GM12878 (cell line): ENCODE data around the gene MAL. TPM values are rescaled to one million over a fixed set of nuclear protein-coding genes. Genes with fewer than 3 reads are reported as not detected.

ENCODE experiments used
- BRCA1 ChIP-seq: IDR thresholded peaks from 2 replicates; pipeline ENCODE4 v1.6.1; 2011; ENCODE audit warnings: low read depth, low read length, improper control_type of control experiment
- EGR1 ChIP-seq, 2 experiments: IDR thresholded peaks; 1 replicate in 1 of 2; 2 replicates in 1 of 2; pipeline ENCODE4 v1.6.1; 2011 to 2012; ENCODE audit warnings: low read depth in 2 of 2, low read length in 2 of 2, borderline replicate concordance in 1 of 2, mild to moderate bottlenecking in 1 of 2, moderate library complexity in 1 of 2
- GATAD2B ChIP-seq: fragments of 450-650 bp; conservative IDR thresholded peaks from 2 replicates; pipeline ENCODE4 v1.6.1; 2017; ENCODE audit warnings: low read depth, mild to moderate bottlenecking, moderate library complexity
- IKZF2 ChIP-seq, 2 experiments: fragments of 450-650 bp; IDR thresholded peaks; 2 replicates each; pipeline ENCODE4 v1.6.1; 2017; ENCODE audit warnings: mild to moderate bottlenecking in 2 of 2, moderate library complexity in 2 of 2
- MTA3 ChIP-seq: IDR thresholded peaks from 2 replicates; pipeline ENCODE4 v1.6.1; 2012; ENCODE audit warnings: low read length, inconsistent platforms, borderline replicate concordance
- MYC ChIP-seq: IDR thresholded peaks from 2 replicates; pipeline ENCODE4 v1.6.1; 2011; ENCODE audit warnings: mild to moderate bottlenecking, low read length, moderate library complexity, inconsistent platforms; ENCODE audit not compliant: insufficient read depth, insufficient replicate concordance, insufficient read length, severe bottlenecking
- SMAD1 ChIP-seq: fragments of 450-650 bp; IDR thresholded peaks from 2 replicates; pipeline ENCODE4 v1.6.1; 2018; ENCODE audit warnings: mild to moderate bottlenecking, low read depth; ENCODE audit not compliant: partially characterized antibody
- SPI1 ChIP-seq: IDR thresholded peaks from 2 replicates; pipeline ENCODE4 v1.6.1; 2011; ENCODE audit warnings: low read depth, mild to moderate bottlenecking, low read length, moderate library complexity, borderline replicate concordance; ENCODE audit not compliant: insufficient read depth
- SUZ12 ChIP-seq: fragments of 200-600 bp; sonication (generic); IDR thresholded peaks from one replicate; pipeline ENCODE4 v1.6.1; 2018; ENCODE audit warnings: antibody characterized with exemption, mild to moderate bottlenecking; ENCODE audit not compliant: unreplicated experiment
- TCF12 ChIP-seq: IDR thresholded peaks from 2 replicates; pipeline ENCODE4 v1.6.1; 2011; ENCODE audit warnings: low read depth, mild to moderate bottlenecking, low read length
- ZBTB33 ChIP-seq: fragments of 450-650 bp; IDR thresholded peaks from 2 replicates; pipeline ENCODE4 v1.6.1; 2017; ENCODE audit warnings: mild to moderate bottlenecking
- ZBTB40 ChIP-seq: fragments of 450-650 bp; IDR thresholded peaks from 2 replicates; pipeline ENCODE4 v1.6.1; 2016; ENCODE audit warnings: mild to moderate bottlenecking, moderate library complexity, borderline replicate concordance
- ZNF687 ChIP-seq: fragments of 450-650 bp; IDR thresholded peaks from 2 replicates; pipeline ENCODE4 v1.6.1; 2017; ENCODE audit warnings: mild to moderate bottlenecking, moderate library complexity
- polyA plus RNA-seq, 11 experiments: library from polyadenylated mRNA; depleted of rRNA in 4 of 11; unstranded in 6 of 11; stranded (reverse) in 5 of 11; fragments of >200 nt; fragmentation: Nextera tagmentation in 4 of 11; fragmentation: Illumina TruSeq in 1 of 11; extraction: Ambion mirVana in 4 of 11; extraction: Trizol in 1 of 11; gene quantifications; 1 replicate in 1 of 11; 2 replicates in 10 of 11; pipeline versions ENCODE4 v1.2.1 to v1.2.3, GENCODE V29; 2011 to 2016; ENCODE audit warnings: inconsistent platforms in 2 of 11, missing spikeins in 2 of 11, low read depth in 1 of 11
- total RNA-seq, 4 experiments: library from RNA; depleted of rRNA in 3 of 4; stranded (reverse); fragments of >200 nt in 3 of 4; fragmentation: Illumina TruSeq in 1 of 4; extraction: Trizol in 1 of 4; gene quantifications; 2 replicates each; pipeline versions ENCODE4 v1.2.1 to v1.2.3, GENCODE V29; 2013 to 2021
- TF ChIP-seq, protein P1 (sequence below): fragments of 450-650 bp; IDR thresholded peaks from 2 replicates; pipeline ENCODE4 v1.6.1; 2017; ENCODE audit warnings: borderline replicate concordance

MAL gene
- total and polyA plus RNA-seq, 10 of the 15 experiments (the other 5 are each of a cell fraction or from before 2014, with no cell fraction given), result 1.3 to 4.5 (median 1.7) TPM

GRCh38 chr2:95063086-95063958 lies 37.8 kb downstream of the MAL start (continued):
- TF ChIP-seq SMAD1 (peak; percentile 49), SPI1 (peak; percentile 83), SUZ12 (no peak), MTA3 (no peak; the same call in 1 of the 2 replicates), ZNF687 (peak; percentile 34; the same call in 1 of the 2 replicates), GATAD2B (no peak), ZBTB40 (no peak), EGR1 (IDR thresholded peaks at IDR 0.05; ENCODE audit: borderline replicate concordance in 1 of 2, low read depth in 2 of 2, low read length in 2 of 2) (no peak), TCF12 (no peak), MYC (no peak), BRCA1 (no peak), IKZF2 (IDR thresholded peaks at IDR 0.05) (peak; percentile 73 to 75; a peak in 3 of 4 replicates), ZBTB33 (no peak)
- TF ChIP-seq, protein P1, sequence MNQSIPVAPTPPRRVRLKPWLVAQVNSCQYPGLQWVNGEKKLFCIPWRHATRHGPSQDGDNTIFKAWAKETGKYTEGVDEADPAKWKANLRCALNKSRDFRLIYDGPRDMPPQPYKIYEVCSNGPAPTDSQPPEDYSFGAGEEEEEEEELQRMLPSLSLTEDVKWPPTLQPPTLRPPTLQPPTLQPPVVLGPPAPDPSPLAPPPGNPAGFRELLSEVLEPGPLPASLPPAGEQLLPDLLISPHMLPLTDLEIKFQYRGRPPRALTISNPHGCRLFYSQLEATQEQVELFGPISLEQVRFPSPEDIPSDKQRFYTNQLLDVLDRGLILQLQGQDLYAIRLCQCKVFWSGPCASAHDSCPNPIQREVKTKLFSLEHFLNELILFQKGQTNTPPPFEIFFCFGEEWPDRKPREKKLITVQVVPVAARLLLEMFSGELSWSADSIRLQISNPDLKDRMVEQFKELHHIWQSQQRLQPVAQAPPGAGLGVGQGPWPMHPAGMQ, result 0 out of 2 replicates have a peak, but pooled peaks have one; percentile 6
